ENCODE data around the gene CHRNA4.

DNA sequence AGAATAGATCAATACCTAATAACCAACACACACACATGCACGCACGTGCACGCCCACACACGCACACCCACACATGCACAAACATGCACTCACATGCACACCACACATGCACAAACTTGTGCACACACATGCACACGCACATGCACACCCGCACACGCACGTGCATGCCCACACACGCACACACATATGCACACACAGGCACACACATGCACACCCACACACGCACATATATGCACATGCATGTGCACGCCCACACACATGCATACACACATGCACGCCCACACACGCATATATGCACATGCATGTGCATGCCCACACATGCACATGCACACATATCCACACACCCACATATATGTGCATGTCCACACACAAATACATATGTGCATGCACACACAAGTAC lies 26.2 kb upstream of the CHRNA4 start:
- TF ChIP-seq CTCF (IDR thresholded peaks at IDR 0.05) (no peak), POLR2A (IDR thresholded peaks at IDR 0.05) (no peak)
